Frontal cortex (tissue), 4 donors: ENCODE results near the gene SSR2. TPM values are rescaled to one million over a fixed set of nuclear protein-coding genes. Genes with fewer than 3 reads are reported as not detected.

Experiments
- DNase-seq, 2 donors: peaks; one replicate each; pipeline ENCODE4 v3.0.0; 2012; ENCODE audit warnings: low spot score in 2 of 2
- FAIRE-seq: peaks from 2 replicates; lab custom pipeline; 2012; peaks lifted over from hg19 to GRCh38; lab: Jason Lieb, UNC
- total RNA-seq: library from RNA; depleted of rRNA; stranded (reverse); fragments of >200 nt; gene quantifications from one replicate; pipeline ENCODE4 v1.2.3, GENCODE V29; 2014
- donor health status: control.
- donor health status: control.
- donor health status: control.

Gene SSR2
- total RNA-seq, 1 donor from 2014 or later = 230 TPM

DNA sequence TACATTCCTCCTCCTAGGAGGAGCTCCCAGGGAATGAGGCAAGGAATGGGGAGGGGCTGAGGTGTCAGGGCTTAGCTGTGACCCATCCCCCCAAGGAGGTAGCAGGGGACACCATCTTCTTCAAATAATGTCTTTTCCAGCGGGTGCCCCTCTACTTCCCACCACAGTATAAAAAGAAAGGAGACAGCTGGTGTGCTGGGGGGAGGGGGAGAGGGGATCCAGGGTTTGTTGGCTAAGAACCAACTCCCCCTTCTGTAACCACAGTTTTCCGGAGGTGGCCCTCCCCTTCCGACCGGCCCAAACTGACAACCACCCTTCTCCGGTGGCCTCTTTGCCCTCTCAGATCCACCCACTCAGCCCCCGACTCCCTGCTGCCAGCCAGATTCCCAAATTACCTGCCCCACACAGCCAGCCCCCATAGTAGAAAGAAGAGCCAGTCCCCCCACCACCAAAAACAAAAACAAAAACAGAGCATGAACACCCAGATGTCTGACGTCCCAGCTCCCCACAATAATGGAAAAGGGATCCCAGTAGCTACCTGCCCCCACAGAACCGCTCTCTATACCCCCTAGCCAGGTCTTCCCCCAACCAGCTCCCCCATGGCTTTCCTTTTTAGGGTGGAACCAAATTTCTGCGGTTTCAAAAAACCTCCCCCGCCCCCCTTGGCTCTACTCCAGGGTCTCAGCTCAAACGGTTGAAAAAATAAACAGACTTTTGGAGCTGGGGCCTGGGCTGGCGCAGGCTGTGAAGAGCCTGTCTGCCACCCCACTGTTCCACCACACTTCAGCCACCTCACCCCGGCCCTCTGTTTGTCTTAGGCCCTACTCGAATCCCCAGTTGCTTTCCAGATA is 44.5 kb downstream of the SSR2 start:
- FAIRE-seq (no peak), DNase-seq (no peak)

DNA sequence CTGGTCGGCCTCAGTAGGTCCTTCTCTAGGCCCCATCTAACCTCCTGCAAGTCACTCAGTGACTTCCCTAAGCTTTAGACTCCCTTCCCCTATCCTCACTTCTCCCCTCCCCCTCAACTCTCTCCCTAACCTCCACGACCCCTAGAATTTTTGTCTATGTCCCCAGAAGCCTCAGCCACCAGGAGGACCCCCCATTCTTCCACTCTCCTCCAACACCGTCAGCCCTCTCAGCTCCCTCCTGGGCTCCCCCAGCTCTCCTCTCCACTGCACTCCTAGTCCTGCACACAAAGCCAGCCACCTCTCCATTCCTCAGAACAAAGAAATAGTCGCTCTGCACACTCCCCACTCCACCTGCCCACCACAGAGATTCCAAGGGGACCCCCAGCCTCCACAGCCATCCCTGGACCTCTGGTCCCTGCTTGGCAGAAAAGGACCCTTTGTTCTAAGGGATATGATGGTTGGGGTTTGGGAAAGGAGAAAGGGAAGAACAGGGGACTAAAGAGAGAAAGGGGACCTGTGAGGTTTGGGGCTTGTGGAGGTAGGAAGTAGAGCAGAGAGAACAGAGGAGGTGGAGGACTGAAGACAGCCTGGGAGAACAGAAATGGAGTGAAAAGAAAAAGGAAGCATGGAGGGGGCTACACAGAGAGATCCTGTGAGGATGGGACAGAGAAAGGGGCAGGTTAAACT is 45.2 kb downstream of the SSR2 start:
- FAIRE-seq = no peak
- no peak for DNase-seq

DNA sequence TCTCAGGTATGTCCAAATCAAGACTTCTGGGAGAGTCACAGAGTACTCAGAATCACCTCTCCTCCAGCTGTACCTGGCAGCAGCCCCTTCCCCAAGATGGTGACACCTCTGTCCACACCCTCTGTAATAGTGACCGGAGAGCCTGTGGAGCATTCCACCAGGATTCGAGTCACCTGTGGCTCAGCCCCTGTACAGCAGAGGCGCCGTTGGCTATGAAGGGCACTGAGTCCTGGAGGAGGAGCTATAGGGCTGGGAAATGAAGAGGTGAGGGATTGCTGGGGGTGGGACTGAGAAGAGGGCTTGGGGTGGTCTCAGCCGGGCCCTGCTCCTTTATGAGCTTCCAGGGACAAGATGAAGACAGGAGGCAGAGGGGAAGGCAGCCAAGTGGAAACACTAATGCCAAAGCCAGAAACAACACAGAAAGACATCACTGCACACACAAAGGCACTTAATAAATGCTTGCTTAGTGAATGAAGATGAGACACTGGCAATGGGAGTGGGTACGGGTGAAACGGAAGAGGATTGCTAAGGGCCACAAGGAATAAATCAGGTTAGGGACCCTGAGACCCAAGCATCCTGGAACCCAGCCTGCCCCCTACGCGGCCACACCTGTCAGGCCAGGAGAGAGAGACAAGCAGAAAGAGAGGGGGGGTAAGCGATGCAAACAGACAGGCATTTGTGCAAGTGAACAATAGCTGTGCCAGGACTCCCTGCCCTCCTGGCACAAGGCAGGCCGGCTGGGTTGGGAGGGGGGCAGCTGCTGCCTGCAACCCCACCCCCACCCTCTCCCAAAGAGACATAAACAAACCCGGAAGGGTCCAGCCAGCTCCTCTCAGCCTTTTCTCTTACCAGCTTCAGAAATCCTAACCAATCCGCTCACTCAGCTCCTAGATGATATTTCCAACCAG is 46.3 kb downstream of the SSR2 start:
- no peak for FAIRE-seq
- DNase-seq = peak in 1 of 2 donors; percentile 67

DNA sequence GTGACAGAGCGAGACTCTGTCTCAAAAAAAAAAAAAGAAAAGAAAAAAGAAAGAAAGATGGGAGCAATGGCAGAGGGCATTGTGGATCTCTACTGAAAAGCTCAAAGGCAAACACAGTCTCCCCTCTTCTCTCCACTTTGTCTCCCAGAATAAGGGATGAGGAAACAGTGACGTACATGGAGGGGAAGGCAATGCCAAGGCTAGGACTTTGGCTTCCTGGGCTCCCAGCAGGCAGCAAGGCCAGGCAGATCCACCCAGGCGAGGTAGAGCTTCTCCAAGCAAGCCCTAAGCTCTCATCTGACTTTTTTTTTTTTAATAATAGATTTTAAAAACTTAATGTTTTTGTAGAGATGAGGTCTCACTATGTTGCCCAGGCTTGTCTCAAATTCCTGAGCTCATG is 47.0 kb downstream of the SSR2 start:
- FAIRE-seq (no peak), DNase-seq (no peak)

DNA sequence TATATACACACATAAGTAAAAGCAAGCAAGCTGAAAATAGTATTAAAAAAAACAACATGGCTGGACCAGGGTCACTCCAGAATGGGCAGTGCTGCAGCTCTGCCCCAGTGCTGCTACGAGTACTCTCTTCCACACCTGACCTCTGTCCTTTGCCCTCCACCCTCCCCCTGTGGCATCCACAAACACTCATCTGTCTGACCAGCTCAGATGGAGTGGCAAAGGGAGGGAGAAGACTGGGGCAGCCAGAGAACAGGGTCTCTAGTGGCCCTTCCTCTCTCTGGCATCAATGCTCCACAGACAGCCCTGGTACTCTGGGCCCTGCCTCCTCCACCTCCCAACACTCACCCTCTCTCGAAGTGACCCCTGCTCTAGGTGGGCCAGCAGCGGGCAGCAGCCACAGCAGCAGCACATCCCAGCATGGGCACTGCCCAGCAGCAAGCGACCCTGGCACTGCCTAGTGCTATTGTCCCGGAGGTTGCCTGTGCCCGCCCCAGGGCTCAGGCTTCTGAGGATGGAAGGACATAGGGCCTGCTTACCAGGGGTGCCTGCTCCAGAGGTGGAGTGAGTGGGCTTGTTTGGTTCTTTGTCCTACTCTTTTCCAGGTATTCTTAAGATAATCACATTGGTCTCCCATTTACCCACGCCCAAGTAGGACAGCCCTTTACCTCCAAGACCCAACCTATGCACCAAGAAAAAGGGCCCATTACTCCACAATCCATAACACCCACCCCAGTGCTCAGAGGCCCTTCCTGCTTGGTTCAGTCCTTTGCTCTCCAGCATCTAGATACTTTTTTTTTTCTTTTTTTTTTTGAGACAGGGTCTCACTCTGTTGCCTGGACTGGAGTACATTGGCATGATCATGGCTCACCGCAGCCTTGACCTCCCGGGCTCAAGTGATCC is 48.6 kb downstream of the SSR2 start:
- DNase-seq = no peak
- no peak for FAIRE-seq

DNA sequence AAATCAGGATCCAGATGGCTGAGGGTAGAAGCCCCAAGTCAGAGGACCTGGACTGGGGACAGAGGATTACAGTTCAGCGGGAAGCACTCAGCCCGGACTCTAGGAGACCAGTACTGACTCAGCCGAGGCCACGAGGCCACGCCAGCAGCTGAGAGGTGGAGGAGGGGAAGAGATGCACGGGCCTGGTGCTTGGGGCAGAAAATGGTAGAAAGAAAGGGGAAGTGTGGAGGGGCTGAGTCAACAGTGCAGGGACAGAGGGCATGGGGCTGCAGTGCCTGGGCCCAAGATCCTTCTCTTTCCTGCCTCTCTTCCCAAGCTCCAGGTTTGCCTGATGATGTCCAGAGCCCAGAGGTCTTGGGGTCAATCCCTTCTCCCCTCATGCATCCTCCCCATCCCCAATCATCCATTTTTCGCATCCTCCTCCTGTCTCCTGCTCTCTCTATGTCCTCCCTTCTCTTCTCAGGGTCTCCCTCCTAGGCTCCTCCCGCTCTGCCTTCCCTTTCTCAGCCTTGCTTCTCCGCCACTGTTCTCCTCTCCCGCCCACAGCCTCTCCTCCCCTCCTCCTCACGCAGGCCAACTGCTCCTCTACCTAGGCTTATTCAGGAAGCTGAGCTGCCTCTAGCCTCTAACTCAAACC is 50.1 kb downstream of the SSR2 start:
- DNase-seq (peak in 1 of 2 donors; percentile 67), FAIRE-seq (no peak)

DNA sequence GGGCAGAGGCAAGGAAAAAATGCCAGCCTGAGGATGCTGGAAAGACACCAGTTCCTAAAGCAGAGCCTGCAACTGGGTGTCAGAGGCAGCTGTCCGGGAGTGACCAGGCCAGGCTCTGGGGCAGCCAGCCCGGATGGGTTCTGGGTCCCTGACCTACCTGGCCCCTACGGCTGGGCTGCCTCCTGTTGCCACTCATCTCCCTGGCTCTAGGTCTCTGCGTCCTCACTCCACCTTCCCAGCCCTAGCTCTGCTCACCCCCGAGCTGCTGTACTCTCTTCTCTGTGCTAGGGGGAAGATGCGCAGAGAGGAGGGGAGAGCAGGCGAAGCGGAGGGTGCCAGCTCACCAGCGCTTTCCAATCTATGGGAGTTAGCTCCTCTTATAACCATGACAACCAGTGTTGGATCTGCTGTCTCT is 51.4 kb downstream of the SSR2 start:
- no peak for FAIRE-seq
- no peak for DNase-seq

DNA sequence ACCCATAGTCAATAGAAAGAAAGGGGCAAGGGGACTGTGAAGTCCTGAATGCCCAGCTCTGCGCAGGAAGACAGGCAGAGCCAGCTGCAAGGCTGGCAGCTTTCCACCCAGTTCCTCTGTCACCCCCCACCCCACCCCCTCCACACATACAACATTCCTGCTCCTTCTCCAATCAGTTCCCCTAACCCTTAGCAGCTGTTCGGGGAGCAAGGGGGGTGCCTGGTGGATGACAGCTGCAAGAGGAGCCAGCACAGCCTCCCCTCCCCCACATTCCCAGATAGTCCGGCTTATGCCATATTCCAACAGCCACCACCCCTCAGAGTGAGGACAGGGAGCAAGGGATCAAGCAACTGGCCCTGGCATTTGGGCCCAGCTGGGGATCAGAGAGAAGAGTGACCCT is 52.1 kb downstream of the SSR2 start:
- no peak for DNase-seq
- FAIRE-seq = no peak

DNA sequence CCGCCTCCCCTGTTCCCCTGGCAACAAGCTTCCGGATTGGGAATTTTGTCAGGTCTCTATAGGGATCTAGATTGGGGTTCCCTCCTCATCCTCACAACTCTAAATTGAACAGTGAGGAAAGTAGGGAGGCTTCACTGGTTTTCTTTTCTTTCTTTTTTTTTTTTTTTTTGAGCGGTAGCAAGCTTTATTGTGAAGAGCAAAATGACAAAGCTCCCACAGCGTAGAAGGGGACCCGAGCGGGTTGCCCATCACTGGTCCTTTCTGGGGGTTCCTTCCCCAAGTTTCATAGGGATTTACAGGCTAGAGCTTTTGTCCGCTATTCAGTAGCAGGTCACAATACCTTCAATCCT is 52.7 kb downstream of the SSR2 start:
- FAIRE-seq (no peak), DNase-seq (no peak)

DNA sequence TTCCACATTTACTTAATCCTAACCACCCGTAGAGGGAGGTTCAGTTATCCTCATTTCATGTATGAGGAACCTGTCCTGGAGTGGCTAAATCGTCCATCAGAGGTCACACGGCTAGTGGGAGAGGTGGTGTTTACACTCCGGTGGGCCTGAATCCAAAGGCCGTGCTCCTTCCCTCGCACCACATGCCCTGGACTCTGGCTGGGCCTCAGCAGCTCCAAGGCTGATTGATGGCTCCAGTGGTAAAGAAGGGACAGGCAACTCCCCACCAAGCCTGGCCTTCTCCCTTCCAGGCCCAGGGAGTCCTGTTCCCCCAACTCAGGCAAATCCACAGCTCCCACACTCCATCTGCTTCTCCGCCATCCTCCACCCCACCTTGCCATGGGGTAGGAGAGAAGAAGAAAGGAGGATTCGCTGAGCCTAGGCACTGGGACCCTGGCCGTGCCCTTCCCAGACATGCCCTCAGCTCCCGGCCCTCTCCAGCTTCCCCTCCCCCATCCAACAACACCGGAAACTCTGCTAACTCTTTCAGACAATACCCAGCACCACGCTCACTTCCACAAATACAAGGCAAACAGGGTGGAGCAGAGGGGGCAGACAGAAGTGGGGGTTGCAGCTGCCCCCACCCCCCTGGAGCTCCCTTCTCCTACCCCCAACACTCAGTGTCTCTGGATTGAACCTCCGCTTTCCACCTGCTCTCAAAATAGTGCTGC is 53.3 kb downstream of the SSR2 start:
- no peak for FAIRE-seq
- no peak for DNase-seq

DNA sequence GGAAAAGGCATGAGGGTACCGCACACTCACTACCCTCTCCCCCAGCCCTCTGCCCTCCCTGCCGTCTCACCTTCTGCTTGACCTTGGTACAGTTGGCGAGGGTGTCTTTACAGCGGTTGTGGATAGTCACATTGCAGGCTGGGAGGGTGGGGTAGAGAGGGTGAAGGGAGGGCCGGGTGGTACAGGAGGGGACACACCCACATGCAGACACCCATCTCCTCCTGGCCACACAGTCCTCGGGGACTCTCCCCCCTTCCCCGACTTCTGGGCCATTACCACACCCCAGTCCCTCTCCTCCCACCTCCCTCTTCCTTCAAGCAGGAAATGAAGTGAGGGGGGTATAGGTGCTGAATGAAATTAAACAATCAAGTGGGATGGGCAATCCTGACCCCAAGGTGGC is 54.0 kb downstream of the SSR2 start:
- DNase-seq (no peak), FAIRE-seq (no peak)

DNA sequence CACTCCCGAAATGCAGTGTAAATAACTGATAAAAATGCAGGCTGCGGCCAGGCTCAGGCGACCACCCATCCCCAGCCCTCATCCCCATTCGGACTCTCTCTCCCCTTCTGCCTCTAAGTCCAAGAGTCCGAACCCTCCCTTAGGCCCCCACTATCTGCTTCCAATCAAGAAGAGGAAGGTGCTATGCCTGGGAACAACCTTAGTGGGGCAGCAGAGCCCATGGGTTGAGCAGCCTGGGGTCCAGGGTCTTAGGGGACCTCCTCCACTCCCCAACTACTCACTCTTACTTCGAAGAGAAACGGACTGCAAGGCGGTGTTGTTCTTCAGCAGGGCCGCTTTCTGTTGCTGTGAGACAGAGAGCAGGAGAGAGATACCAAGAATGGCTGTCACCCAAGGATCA is 54.6 kb downstream of the SSR2 start:
- no peak for DNase-seq

DNA sequence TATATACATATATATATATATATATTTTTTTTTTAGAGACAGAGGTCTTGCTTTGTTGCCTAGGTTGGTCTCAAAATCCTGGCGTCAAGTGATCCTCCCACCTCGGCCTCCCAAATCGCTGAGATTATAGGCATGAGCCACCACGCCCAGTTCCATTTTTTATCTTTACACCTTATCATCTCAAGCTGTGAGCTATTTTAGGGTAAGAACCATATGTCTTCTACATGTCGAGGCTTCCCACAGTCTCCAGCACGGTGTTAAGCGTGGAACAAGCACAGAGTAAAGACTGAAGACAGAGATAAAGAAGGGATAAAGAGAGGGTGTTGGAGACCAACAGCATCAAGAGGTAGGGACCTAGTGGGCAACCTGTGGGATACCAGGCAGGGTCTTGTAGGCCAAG is 56.6 kb downstream of the SSR2 start:
- DNase-seq (no peak), FAIRE-seq (no peak)

More for the DNA sequence above, 54.6 kb downstream of the SSR2 start:
- FAIRE-seq = no peak

DNA sequence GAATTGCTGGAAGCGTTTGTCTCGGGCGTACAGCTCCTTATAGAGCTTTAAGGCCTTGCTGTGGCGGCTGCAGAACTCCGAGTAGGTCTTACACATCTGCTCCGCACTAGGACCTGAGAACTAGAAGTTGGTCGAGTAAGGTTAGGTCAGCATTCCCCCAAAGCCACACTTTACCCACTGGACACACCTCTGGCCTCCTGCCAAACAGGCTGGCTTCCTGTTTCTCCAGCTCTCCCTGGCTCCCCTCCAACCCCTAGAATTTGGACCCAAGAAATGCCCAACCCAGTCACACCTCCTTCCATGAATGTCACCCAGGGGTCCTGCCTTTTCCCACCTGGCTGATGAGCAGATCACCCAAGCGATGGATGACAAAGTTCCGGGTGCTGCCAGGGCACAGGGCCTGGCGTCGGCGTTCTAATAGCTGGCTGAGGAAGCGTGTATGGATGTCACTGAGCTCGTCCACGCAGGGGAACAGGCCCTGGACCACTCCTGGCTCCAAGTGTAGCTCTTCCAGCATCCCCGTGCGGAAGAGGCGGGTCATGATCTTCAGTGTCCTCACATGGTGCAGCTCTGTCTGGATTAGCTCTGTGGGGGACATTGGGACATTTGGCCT is 58.0 kb downstream of the SSR2 start:
- no peak for DNase-seq
- no peak for FAIRE-seq

DNA sequence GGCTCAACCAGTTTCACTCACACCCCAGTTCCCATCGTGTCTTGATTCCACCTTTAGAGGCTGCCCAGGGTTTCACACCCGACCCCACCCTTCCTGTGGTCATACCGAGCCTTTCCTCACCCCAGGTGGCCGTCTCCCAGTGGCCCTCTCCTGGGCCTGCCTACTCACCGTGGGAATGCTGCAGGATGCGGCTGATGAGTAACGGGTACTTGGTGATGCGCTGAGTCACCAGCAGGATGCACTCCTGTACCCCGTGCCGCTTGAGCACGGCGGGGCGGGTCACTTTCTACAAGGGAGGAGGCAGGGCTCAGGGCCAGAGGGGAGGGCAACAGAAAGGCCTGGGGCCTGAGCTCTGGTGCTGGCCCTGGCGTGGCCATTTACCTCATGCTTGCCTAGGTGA is 58.8 kb downstream of the SSR2 start:
- FAIRE-seq = no peak
- DNase-seq = peak in 1 of 2 donors; percentile 55

DNA sequence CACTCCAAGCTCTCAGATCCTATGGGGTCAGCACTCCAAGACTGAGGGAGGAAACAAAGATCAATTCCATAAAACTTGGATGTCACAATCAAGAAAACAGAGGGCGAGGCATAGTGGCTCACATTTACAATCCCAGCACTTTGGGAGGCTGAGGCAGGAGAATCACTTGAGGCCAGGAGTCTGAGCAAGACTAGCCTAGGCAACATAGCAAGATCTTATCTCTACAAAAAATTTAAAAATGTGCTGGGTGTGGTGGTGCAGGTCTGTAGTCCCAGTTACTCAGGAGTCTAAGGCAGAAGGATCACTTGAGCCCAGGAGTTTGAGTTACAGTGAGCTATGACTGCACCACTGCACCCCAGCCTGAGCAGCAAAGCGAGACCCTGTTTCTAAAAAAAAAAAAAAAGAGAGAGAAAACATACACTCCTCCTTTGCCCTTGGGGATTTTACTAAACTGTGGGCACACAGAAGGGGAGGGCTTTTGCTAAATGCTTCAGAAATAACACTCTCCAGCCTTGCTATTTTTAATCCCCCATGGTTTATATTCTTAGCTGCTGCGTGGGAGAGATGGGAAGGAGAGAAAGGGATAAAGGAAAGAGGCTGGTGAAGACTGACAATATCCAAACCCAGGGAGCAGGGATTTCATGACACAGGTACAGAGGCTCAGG is 60.5 kb downstream of the SSR2 start:
- DNase-seq (no peak), FAIRE-seq (no peak)
